Measurements from ENCODE around the gene DPP4.

DNA sequence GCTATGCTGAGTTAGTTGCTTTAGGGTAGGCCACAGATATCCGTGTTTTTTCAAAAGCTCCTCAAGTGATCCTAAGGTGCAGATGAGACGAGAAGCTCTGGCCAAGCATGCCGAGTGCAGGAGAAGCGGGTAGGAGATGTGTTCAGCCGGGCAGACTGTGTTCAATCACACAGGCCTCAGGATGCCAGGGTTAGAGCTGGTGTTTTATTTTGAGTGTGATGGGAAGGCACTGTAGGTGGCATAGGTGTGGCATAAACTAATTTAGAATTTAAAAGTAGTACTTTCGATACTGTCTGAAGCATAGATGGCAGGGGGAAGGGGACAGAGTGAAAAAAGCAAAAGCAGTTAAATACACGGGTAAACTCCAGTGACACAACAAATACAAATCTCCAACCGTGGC is 30.9 kb downstream of the DPP4 start:
- TF ChIP-seq, protein P1, sequence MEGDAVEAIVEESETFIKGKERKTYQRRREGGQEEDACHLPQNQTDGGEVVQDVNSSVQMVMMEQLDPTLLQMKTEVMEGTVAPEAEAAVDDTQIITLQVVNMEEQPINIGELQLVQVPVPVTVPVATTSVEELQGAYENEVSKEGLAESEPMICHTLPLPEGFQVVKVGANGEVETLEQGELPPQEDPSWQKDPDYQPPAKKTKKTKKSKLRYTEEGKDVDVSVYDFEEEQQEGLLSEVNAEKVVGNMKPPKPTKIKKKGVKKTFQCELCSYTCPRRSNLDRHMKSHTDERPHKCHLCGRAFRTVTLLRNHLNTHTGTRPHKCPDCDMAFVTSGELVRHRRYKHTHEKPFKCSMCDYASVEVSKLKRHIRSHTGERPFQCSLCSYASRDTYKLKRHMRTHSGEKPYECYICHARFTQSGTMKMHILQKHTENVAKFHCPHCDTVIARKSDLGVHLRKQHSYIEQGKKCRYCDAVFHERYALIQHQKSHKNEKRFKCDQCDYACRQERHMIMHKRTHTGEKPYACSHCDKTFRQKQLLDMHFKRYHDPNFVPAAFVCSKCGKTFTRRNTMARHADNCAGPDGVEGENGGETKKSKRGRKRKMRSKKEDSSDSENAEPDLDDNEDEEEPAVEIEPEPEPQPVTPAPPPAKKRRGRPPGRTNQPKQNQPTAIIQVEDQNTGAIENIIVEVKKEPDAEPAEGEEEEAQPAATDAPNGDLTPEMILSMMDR (IDR thresholded peaks at IDR 0.05; ENCODE audit: poor library complexity), result no peak
- TF ChIP-seq EZH2 (IDR thresholded peaks at IDR 0.05; ENCODE audit: borderline replicate concordance), result no peak
